ENCODE data around the gene GGA1. TPM values are rescaled to one million over a fixed set of nuclear protein-coding genes. Genes with fewer than 3 reads are reported as not detected.

GGA1 gene
- total RNA-seq, 1 donor from 2014 or later, result 49.6 TPM

DNA sequence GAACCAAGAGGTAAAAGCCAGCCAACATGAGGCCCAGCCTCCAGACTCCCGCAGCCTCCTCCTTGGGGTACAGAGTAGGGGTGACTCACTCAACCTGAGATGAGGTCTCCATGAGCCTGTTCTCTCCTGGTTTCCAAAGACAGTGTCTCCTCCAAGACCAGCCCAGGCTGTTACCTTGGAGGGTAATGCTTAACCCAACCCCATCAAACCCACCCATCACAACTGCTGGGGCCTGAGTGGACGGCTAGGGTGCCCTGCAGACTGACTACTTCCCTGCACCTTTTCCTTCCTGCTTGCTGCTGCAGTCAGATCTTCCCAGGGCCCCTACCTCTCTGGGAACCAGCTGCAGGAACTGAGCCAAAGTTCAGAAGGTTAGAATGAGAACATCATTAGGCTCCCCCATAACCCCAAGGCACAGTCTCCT, 72.4 kb downstream of the GGA1 start:
- no peak for DNase-seq (ENCODE audit: low read depth)
- TF ChIP-seq, protein P1, sequence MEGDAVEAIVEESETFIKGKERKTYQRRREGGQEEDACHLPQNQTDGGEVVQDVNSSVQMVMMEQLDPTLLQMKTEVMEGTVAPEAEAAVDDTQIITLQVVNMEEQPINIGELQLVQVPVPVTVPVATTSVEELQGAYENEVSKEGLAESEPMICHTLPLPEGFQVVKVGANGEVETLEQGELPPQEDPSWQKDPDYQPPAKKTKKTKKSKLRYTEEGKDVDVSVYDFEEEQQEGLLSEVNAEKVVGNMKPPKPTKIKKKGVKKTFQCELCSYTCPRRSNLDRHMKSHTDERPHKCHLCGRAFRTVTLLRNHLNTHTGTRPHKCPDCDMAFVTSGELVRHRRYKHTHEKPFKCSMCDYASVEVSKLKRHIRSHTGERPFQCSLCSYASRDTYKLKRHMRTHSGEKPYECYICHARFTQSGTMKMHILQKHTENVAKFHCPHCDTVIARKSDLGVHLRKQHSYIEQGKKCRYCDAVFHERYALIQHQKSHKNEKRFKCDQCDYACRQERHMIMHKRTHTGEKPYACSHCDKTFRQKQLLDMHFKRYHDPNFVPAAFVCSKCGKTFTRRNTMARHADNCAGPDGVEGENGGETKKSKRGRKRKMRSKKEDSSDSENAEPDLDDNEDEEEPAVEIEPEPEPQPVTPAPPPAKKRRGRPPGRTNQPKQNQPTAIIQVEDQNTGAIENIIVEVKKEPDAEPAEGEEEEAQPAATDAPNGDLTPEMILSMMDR (conservative IDR thresholded peaks at IDR 0.05; ENCODE audit: low read depth, low read length), result no peak
- no peak overlapping the region for H3K4me3 ChIP-seq (ENCODE audit: low read depth, low read length)

DNA sequence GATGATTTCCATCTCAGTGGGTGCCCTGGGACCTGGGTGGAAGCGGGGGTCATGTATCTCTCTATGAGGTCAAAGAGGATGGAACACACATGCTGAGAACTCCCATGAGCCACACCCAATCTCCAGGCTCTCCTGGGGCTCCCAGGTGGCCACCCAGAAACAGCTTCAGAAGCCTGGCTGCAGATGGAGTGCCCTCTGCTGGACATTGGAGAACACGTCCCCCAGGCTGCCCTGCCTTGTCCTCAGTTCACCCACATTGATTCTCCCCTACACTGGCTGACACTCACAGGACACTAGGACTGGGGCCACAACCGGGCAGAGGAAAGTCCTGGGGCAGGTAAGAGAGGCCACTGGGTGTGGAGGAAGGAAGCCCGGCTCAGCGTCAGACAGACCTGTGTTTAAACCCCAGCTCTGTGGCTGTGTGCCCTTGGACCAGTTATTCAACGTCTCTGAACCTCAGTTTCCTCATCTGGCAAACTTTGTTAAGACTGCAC, 73.0 kb downstream of the GGA1 start:
- no peak overlapping the region for H3K4me3 ChIP-seq (ENCODE audit: low read depth, low read length)
- no peak for DNase-seq (ENCODE audit: low read depth)
- TF ChIP-seq, protein P1 (conservative IDR thresholded peaks at IDR 0.05; ENCODE audit: low read depth, low read length), result peak; percentile 95

Other genes starting within 250 kb of the GGA1 start
- gene ELFN2, start 181.4 kb upstream of the GGA1 start, total RNA-seq, result 4.6 and 11.7 TPM in 2 replicates
- gene MFNG, start 122.5 kb upstream of the GGA1 start, total RNA-seq, result 0.07 TPM in 1 of 2 replicates, not detected in the other
- 60.0 and 63.8 TPM in 2 replicates for gene CARD10, start 89.4 kb upstream of the GGA1 start, total RNA-seq
- gene CDC42EP1, start 48.4 kb upstream of the GGA1 start, total RNA-seq, result 102 and 110 TPM in 2 replicates
- gene LGALS2, start 28.7 kb upstream of the GGA1 start, total RNA-seq, result not detected in 2 replicates
- 15.1 and 25.0 TPM in 2 replicates for gene SH3BP1, start 30.8 kb downstream of the GGA1 start, total RNA-seq
- gene PDXP, start 49.9 kb downstream of the GGA1 start, total RNA-seq, result 21.0 and 42.3 TPM in 2 replicates
- gene LGALS1, start 66.8 kb downstream of the GGA1 start, total RNA-seq, result 1,711 and 1,833 TPM in 2 replicates
- 18.2 and 47.9 TPM in 2 replicates for gene NOL12, start 77.5 kb downstream of the GGA1 start, total RNA-seq
- gene TRIOBP, start 88.2 kb downstream of the GGA1 start, total RNA-seq, result 75.1 and 82.2 TPM in 2 replicates
- gene GCAT, start 199.1 kb downstream of the GGA1 start, total RNA-seq, result 29.1 and 36.0 TPM in 2 replicates
- gene GALR3, start 214.5 kb downstream of the GGA1 start, total RNA-seq, result not detected in 2 replicates
- 38.6 and 41.9 TPM in 2 replicates for gene ANKRD54, start 235.5 kb downstream of the GGA1 start, total RNA-seq
- gene EIF3L, start 240.6 kb downstream of the GGA1 start, total RNA-seq, result 333 and 418 TPM in 2 replicates